ENCODE measurements around the gene LAYN. TPM values are rescaled to one million over a fixed set of nuclear protein-coding genes. Genes with fewer than 3 reads are reported as not detected.

The LAYN gene
- total and polyA plus RNA-seq, 2 of the 13 experiments (the other 11 are each of a cell fraction or from before 2014, with no cell fraction given) = 0.17 TPM; not detected in 1

- TF ChIP-seq MTERF4 (CRISPR knock-in tag; IDR thresholded peaks at IDR 0.05) (no peak), ZNF652 (CRISPR knock-in tag; IDR thresholded peaks at IDR 0.05; ENCODE audit: borderline replicate concordance, low read depth) (peak; percentile 30; the same call in 1 of the 2 replicates), ZNF629 (CRISPR knock-in tag; conservative IDR thresholded peaks at IDR 0.05) (no peak), CHCHD3 (CRISPR knock-in tag; IDR thresholded peaks at IDR 0.05) (0 out of 2 replicates have a peak, but pooled peaks have one; percentile 52), MXI1 (IDR thresholded peaks at IDR 0.05; ENCODE audit: borderline replicate concordance, low read depth, low read length) (peak; percentile 91; the same call in 1 of the 3 replicates), ZSCAN25 (CRISPR knock-in tag; IDR thresholded peaks at IDR 0.05) (peak; percentile 100), ZNF773 (CRISPR knock-in tag; IDR thresholded peaks at IDR 0.05; ENCODE audit: borderline replicate concordance) (no peak), STAG1 (CRISPR knock-in tag; IDR thresholded peaks at IDR 0.05) (peak; percentile 100), XRCC5 (optimal IDR thresholded peaks at IDR 0.05; ENCODE audit: low read length) (peak; percentile 68), PAF1 (CRISPR knock-in tag; IDR thresholded peaks at IDR 0.05) (no peak), ZEB1 (IDR thresholded peaks at IDR 0.05; ENCODE audit: insufficient replicate concordance, low read depth) (no peak), DBP (CRISPR knock-in tag; IDR thresholded peaks at IDR 0.05; ENCODE audit: not compliant biosample characterization) (no peak), ZNF816 (CRISPR knock-in tag; IDR thresholded peaks at IDR 0.05; ENCODE audit: borderline replicate concordance) (no peak), KMT2B (CRISPR knock-in tag; IDR thresholded peaks at IDR 0.05) (peak; percentile 70), PRMT3 (CRISPR knock-in tag; IDR thresholded peaks at IDR 0.05; ENCODE audit: borderline replicate concordance, low read depth) (no peak)
Measured at GRCh38 chr11:111601979-111602864, 61.7 kb downstream of the LAYN start, which contains the start of gene SIK2 (continued).
